GM10266 (cell line): ENCODE results near the gene GCNT4.

ENCODE experiments used
- DNase-seq: peaks from one replicate; pipeline ENCODE4 v3.0.0; 2012; ENCODE audit errors: extremely low spot score
- TF ChIP-seq, protein P1 (sequence below): IDR thresholded peaks from 2 replicates; pipeline ENCODE4 v1.5.1; 2012; ENCODE audit warnings: mild to moderate bottlenecking, low read depth; ENCODE audit not compliant: control insufficient read depth, insufficient read depth; ENCODE audit errors: missing control alignments

Gene GCNT4

DNA sequence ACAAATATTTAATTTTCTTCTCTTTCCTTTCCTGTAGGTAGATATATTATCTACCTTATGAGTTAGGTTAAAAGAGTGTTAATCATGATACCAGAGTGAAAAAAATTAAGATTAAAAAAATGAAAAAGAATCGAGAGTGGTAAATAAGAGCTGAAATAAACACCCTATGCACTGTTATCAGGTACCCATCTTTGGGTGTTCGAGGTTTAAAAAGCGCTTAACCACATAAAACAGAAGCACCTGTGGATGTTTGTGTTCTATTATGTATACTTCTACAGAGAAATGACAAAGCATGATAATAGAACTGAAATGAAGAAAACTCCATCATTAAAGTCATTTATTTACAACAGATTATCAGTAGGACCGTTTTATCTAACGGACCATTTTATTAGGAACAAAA, 25.7 kb upstream of the GCNT4 start:
- DNase-seq: no peak
- TF ChIP-seq, protein P1, sequence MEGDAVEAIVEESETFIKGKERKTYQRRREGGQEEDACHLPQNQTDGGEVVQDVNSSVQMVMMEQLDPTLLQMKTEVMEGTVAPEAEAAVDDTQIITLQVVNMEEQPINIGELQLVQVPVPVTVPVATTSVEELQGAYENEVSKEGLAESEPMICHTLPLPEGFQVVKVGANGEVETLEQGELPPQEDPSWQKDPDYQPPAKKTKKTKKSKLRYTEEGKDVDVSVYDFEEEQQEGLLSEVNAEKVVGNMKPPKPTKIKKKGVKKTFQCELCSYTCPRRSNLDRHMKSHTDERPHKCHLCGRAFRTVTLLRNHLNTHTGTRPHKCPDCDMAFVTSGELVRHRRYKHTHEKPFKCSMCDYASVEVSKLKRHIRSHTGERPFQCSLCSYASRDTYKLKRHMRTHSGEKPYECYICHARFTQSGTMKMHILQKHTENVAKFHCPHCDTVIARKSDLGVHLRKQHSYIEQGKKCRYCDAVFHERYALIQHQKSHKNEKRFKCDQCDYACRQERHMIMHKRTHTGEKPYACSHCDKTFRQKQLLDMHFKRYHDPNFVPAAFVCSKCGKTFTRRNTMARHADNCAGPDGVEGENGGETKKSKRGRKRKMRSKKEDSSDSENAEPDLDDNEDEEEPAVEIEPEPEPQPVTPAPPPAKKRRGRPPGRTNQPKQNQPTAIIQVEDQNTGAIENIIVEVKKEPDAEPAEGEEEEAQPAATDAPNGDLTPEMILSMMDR: no peak

- DNase-seq: no peak
- TF ChIP-seq, protein P1: no peak
These were observed 19.7 kb upstream of the GCNT4 start for GRCh38 chr5:75072061-75072460.

DNA sequence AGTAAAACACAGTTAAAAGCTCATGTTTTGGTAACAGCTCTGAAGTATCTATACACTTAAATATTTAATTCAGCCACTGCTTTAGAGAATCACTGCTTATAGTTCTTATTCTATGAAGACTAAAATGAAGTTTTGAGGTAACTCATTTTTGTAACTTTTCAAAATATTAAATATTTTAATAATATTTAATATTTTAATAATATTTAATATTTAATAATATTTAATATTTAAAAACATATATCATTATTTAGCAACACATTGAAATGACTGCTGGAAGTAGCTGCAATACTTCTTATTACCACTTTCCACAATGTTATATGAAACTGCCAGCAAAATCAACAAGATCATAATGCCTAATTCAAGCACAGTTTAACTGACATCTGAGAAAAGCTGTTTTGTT, 18.7 kb upstream of the GCNT4 start:
- TF ChIP-seq, protein P1: no peak
- DNase-seq: no peak

GRCh38 chr5:75067434-75067833, 15.1 kb upstream of the GCNT4 start:
- DNase-seq: no peak
- TF ChIP-seq, protein P1: no peak

- TF ChIP-seq, protein P1: no peak
- DNase-seq: no peak
These were observed 10.7 kb upstream of the GCNT4 start for GRCh38 chr5:75062925-75063531.

- DNase-seq: no peak
These were observed 7.7 kb upstream of the GCNT4 start for GRCh38 chr5:75059912-75060545.

More at GRCh38 chr5:75059912-75060545, 7.7 kb upstream of the GCNT4 start:
- TF ChIP-seq, protein P1: no peak
